ENCODE measurements around the gene PPP1R10.
A peak's percentile ranks its signal among the peaks of the same experiment; 100 is the strongest.

The PPP1R10 gene

GRCh38 chr6:30564114-30564513, 52.9 kb downstream of the PPP1R10 start:
- TF ChIP-seq MYC (IDR thresholded peaks at IDR 0.05; ENCODE audit: low read depth, low read length) = no peak
- TF ChIP-seq CTCF (IDR thresholded peaks at IDR 0.05; ENCODE audit: low read depth, low read length) = no peak
- TF ChIP-seq, protein P1, sequence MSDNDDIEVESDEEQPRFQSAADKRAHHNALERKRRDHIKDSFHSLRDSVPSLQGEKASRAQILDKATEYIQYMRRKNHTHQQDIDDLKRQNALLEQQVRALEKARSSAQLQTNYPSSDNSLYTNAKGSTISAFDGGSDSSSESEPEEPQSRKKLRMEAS (IDR thresholded peaks at IDR 0.05; ENCODE audit: low read depth, low read length) = no peak
- TF ChIP-seq POLR2A (IDR thresholded peaks at IDR 0.05; ENCODE audit: extremely low read depth, insufficient read length) = no peak
- DNase-seq (ENCODE audit: low read depth) = no peak
- no peak overlapping the region for H3K4me3 ChIP-seq (ENCODE audit: low read depth, low read length)

DNA sequence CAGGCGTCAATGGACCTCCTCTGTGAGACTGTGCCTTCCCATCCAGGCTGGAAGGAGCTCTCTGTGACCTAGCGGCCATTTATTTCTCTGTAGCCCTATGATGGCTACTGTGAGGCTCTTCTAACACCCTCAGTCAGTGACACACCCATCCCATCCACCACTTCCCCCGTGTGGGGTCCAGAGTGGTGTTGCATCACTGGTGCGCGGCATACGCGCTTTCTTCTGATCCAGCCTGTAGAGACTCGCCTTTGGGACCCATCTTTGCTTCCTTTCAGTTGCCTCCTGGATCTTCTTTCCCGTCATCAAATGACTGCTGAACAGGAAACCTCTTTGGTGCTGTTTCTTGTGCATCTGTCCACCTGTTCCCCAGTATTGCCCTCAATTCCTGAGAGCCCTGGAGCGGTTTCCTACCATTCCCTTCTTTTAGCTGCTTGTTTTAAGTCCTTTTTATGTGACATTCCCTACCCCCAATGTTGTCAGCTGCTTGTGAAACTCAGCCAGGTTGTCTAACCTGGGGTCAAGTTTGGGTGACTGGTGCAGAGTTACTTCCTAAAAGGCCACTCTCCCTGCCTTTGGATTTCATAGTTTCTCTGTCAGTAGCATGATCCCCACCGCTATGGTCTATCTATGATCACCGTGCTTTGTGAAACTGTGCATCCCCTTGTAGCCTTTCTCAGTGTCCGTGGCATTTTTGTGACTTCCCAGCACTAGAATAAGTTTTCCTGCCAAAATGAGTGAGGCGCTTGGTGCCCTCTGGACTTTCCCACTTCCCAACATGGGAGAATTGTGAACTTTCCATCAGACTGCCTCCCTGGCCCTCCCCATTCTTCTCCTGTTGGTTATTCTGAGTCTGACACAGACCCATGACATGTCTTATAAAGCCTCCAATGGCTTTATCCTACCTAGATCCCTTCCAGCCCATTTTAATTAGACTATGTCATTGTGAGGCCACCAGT, 54.3 kb downstream of the PPP1R10 start:
- H3K4me3 ChIP-seq (ENCODE audit: low read depth, low read length) = no peak overlapping the region
- DNase-seq (ENCODE audit: low read depth) = peak; percentile 29
- TF ChIP-seq POLR2A (IDR thresholded peaks at IDR 0.05; ENCODE audit: extremely low read depth, insufficient read length) (no peak), MYC (IDR thresholded peaks at IDR 0.05; ENCODE audit: low read depth, low read length) (no peak), CTCF (IDR thresholded peaks at IDR 0.05; ENCODE audit: low read depth, low read length) (no peak)
- TF ChIP-seq, protein P1 (IDR thresholded peaks at IDR 0.05; ENCODE audit: low read depth, low read length) = no peak

DNA sequence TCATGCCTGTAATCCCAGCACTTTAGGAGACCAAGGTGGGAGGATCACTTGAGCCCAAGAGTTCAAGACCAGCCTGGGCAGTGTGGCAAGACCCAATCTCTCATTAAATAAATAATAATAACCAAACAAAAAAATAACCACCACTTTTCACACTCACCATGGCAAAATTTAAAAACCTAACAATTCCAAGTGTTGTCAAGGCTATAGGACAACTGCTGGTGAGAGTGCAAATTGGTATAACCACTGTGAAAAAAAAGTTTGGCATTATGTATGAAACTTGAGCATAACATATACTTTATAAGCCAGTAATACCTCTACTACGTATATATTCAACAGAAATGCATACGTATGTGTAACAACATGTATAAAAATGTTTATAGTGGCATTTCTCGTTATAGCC, 56.1 kb downstream of the PPP1R10 start:
- H3K4me3 ChIP-seq (ENCODE audit: low read depth, low read length) = no peak overlapping the region
- TF ChIP-seq, protein P1 (IDR thresholded peaks at IDR 0.05; ENCODE audit: low read depth, low read length) = no peak
- TF ChIP-seq CTCF (IDR thresholded peaks at IDR 0.05; ENCODE audit: low read depth, low read length) (no peak), POLR2A (IDR thresholded peaks at IDR 0.05; ENCODE audit: extremely low read depth, insufficient read length) (no peak), MYC (IDR thresholded peaks at IDR 0.05; ENCODE audit: low read depth, low read length) (no peak)
- no peak for DNase-seq (ENCODE audit: low read depth)

GRCh38 chr6:30557683-30557981, 59.4 kb downstream of the PPP1R10 start:
- TF ChIP-seq POLR2A (IDR thresholded peaks at IDR 0.05; ENCODE audit: extremely low read depth, insufficient read length) = no peak
- no peak for TF ChIP-seq MYC (IDR thresholded peaks at IDR 0.05; ENCODE audit: low read depth, low read length)
- TF ChIP-seq, protein P1 (IDR thresholded peaks at IDR 0.05; ENCODE audit: low read depth, low read length) = no peak
- TF ChIP-seq CTCF (IDR thresholded peaks at IDR 0.05; ENCODE audit: low read depth, low read length) = no peak
- H3K4me3 ChIP-seq (ENCODE audit: low read depth, low read length) = peak overlapping the region; percentile 97
- DNase-seq (ENCODE audit: low read depth) = no peak

GRCh38 chr6:30556906-30557682, 59.9 kb downstream of the PPP1R10 start, which contains the start of gene PRR3:
PRR3 (plus strand) TSS chr6:30557295; CDS start chr6:30557345, 50 bp downstream.
- H3K4me3 ChIP-seq (ENCODE audit: low read depth, low read length) = peak within 1 kb of the TSS; percentile 97
- DNase-seq (ENCODE audit: low read depth) = peak; percentile 95
- peak; percentile 100 for TF ChIP-seq MYC (IDR thresholded peaks at IDR 0.05; ENCODE audit: low read depth, low read length)
- no peak for TF ChIP-seq CTCF (IDR thresholded peaks at IDR 0.05; ENCODE audit: low read depth, low read length)
- peak; percentile 78 for TF ChIP-seq POLR2A (IDR thresholded peaks at IDR 0.05; ENCODE audit: extremely low read depth, insufficient read length)
- TF ChIP-seq, protein P1 (IDR thresholded peaks at IDR 0.05; ENCODE audit: low read depth, low read length) = peak; percentile 95
